RPMI8226 (cell line): ENCODE data around the gene DISC1.
A peak's percentile ranks its signal among the peaks of the same experiment; 100 is the strongest.

Experiments
- DNase-seq: peaks from one replicate; pipeline ENCODE4 v3.0.0-alpha.2; 2015

The DISC1 gene

DNA sequence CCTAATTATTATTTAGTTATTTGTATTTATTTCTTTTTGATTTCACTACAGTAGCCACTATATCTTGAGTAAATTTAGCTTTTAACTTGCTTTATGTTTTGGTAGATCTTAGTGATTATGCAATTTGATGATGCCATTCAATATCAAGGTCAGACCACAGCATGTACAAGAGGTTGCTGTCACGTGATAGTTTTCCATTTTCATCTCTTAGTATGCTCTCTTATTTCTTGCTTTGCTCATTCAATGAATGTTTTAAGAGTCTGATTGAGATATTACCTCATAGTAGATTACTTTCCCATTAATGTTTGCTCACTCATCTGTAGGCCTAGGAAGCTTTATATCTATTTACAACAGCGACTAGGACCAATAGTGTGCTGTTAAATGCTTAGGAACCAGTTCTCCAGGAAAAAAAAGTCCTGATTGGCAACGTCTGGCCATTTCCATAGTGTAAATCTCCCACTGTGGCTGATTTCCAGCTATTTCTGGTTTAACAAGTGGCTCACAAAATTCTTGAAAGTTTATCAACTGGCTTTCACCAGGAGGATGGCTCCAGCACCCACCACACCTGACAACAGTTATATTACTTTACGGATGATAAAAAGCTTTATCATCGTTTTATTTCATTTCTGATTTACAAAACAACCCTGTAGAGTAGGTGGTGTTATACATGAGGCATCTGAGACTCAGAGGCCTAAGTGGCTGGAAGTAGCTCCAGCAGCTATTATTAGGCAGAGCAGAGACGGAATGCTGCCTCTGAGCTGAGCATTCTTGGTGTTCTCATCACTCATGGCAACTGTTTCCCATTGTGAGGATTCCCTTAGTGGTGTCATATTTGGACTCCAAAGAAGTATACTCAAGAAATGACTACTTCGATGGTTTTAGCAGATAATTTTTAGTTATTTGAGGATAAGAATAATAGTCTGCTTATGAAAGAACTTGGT, 235.2 kb downstream of the DISC1 start:
- DNase-seq, result no peak

DNA sequence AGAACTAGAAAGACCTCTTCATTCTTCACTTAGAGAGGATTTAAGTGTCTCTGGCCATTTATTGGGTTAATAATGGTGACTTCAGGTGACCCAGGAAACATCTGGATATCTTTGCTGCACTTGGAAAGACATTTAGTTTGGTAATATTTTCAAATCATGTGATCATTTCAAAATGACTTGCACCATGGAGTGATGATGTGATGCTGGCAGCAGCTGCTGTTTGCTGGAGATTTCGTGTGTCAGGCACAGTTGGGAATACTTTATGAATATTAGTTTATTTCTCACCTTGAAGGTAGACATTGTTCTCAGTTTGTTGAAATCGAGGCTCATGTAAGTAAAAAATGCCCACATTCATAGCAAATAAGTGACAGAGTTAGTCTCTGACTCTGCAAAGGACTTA, 236.0 kb downstream of the DISC1 start:
- no peak for DNase-seq

DNA sequence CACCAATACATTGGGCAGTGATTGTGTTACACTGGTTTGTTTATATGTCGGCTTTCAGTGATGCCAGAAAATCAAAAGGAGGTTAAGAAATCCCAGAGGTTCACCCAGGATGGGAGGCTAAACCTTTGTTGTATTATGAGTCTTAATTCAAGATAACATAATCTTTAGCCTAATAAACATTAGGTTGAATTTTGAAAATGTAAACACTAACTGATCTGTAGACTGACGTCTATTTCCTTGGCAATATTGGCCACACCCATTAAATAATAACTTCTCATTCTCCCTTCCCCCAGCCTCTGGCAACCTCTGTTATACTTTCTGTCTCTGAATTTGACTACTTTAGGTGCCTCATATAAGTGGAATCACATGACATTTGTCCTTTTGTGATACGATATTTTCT, 238.7 kb downstream of the DISC1 start:
- DNase-seq, result no peak

- DNase-seq, result peak; percentile 69
These were observed 240.1 kb downstream of the DISC1 start for GRCh38 chr1:231866392-231867331.

- no peak for DNase-seq
These were observed 241.0 kb downstream of the DISC1 start for GRCh38 chr1:231867607-231868006.

DNA sequence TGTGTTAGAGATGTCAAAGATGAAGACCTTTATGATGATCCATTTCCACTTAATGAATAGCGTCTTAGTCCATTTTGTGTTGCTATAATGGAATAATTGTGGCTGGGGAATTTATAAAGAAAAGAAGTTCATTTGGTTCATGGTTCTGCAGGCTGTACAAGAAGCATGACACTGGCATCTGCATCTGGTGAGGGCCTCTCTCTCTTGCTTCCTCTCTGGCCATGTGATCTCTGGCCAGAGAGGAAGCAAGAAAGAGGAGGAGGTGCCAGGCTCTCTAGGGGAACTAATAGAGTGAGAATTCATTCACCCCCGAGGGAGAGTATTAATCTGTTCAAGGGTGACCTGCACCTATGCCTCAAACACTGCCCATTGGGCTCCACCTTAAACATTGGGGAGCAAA, 242.8 kb downstream of the DISC1 start:
- peak; percentile 42 for DNase-seq

DNA sequence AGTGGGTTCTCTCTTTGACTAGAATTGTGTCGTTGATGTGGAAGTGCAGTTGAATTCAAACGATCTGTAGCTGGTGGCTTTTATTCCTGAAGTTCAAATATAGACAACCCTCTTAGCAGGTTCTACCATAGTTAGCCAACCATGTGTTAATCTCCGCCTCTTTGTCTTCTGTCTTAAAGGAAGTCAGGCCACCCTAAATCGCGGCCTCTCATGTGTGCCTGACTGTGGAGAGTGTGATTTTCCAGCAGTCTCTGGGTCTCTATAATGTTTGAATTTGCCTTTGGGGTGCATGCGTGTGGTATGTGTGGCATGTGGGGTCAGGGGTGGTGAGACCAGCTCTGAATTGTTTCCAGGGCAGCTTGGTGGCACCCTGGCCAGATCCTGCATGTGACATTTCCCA, 244.9 kb downstream of the DISC1 start:
- no peak for DNase-seq

DNA sequence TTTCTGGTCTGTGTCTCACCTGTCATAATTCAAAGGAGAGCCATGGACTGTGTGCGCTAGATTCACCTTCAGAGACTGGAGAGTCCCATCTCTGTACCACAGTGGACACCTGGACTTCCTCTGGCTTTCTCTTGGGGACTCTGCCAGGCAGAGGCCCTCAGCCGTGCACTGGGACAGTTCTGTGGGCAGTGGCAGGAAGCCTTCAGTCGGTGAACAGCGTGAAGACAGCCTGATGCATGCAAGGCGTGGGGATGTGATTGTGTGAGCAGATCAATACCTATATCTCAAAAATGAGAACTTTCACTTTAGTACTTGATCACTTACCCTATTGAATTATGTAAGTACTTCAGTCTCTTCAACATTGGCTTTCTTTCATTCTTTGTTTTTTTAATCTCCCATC, 245.3 kb downstream of the DISC1 start:
- DNase-seq, result no peak

DNA sequence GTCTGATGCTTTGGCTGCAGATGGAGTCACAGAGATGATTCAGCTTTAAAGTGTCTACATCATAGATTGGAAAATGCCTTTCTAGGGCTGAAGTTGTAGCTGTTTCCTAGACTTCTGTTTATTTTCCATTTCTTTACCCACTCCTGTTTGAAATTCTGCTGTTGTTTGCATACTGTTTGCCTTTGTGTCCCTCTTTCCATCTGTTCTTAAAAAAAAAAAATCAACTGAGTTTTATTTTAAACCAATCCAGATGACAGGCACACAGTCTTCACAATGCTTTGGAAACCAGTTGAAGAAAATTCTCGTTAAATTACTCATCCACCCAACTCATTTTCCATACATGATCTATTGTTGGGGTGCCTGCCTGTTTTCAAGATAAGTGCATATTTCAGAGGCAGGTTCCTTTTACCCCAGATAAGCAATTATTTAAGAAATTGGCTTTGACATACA, 245.9 kb downstream of the DISC1 start:
- no peak for DNase-seq

- no peak for DNase-seq
These were observed 252.1 kb downstream of the DISC1 start for GRCh38 chr1:231878737-231879136.

- no peak for DNase-seq
These were observed 252.7 kb downstream of the DISC1 start for GRCh38 chr1:231879296-231879695.

DNA sequence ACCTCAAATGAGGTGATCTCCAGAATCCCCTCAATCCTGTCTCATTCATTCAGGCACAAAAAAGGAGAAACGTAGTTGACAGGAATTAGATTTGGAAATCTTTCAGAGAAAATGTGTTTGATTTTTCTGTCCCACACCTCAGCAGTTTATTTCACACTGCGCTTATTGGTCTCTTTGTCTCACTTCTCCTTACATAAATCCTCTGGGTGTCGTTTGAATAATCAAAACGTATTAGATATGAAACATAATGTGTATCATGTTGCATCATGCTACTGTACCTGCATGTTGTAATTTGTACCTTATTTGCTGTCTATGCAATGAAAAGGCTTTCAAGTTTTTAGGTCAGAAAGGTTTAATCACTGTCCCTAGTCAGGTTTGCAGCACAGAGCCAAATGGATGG, 255.7 kb downstream of the DISC1 start:
- DNase-seq, result no peak

GRCh38 chr1:231882790-231883189, 256.2 kb downstream of the DISC1 start:
- no peak for DNase-seq

- DNase-seq, result no peak
These were observed 256.8 kb downstream of the DISC1 start for GRCh38 chr1:231883382-231883781.

DNA sequence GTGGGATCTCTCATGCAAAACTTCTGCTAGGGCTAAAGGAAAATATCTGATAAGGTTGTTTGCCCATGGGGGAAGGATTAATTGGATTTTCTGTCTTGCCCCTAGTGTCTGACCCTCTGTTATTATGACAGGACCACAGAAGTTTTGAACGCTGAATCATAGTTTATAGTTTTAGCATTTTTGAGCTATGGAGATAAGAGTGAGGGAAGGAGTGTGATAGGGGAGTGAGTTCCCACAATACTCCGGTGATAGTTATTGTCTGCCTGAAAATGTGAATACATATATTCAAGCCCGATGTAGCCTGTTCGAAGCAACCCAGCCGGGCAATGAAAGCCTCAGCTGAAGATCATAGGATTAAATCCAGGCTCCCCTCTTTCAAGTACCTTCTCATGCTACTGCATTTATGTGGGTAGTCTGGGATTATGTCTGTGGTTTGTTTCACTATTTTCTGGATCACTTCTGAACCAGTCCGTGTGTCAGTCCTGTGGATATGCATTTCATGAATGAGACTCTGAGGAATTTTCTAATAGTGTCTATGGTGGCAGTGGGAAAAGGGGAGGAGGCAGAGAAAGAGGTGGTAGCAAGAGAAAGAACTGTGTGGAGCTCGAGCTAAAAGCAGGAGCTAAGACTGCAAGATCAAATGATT, 258.7 kb downstream of the DISC1 start:
- DNase-seq, result no peak

GRCh38 chr1:231887166-231887565, 260.6 kb downstream of the DISC1 start:
- no peak for DNase-seq

DNA sequence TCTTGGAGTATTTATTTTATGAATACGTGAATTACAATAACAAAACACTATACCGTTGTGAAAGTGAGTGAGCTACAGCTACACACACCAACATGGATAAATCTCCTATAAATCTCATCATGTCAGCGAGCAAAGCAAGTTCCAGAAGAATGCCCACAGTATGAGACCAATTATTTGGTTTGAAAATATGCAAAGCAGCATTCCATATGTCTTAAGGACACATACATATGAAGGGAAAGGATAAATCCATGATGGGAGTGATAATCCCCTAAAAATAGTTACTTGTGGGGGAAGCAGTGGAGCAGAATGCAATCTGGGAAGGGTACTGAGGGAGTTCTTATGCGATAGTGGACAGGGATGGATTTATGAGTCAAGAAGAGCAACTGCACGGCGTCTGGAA, 261.3 kb downstream of the DISC1 start:
- no peak for DNase-seq

DNA sequence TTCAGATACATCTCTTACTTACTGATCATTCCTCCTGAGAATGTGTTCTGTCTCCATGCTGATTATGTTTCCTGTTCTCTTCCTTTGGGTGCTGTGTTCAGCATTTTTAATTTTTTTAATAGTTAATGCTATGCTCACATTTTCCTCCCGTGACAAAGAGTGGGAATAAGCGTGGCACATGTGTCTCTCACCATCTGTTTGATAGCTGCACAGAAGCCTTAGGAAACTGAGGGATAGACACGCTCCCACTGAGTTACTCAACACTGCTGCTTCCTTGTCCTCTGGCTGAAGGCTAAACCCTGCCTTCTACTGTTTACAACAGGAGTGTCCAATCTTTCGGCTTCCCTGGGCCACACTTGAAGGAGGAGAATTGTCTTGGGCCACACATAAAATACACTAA, 264.2 kb downstream of the DISC1 start:
- DNase-seq, result no peak

GRCh38 chr1:231893400-231894102, 267.0 kb downstream of the DISC1 start:
- DNase-seq, result no peak

- no peak for DNase-seq
These were observed 270.2 kb downstream of the DISC1 start for GRCh38 chr1:231896806-231897205.

GRCh38 chr1:231899046-231899445, 272.5 kb downstream of the DISC1 start:
- no peak for DNase-seq

DNA sequence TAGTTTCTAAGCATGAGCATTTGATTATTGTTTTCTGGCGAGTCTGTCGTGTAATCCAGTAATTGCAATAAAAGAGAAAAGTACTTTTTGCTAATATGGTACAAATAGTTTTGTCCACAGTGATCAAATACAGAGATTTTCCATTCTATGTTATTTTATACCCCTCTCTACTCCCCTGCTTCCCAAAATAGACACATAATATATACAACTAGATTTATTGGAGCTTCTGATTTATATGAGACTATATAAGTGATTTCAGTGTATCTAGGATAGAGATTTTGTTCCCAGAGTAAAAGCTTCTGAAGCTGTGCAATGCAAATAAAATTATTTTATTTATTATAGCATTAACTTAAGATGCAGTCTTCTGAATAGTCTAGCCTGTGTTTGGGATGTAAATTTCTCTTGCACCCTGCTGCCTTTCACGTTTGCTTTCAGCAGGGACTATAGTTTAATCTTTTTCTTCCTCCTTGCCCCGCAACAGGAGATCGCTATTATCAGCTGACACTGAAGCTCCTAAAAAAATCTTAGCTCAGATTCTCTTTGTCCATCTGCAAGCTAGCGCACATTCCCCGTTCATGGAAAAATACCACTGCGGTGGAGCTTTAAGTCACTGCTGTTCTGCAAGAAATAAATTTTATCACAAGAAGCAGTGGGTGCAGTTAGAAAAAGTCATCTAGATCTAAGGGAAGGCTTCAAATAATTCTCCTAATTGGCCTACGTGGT, 273.3 kb downstream of the DISC1 start:
- DNase-seq, result no peak
